Body of pancreas (tissue), 4 donors: ENCODE data around the gene ESYT1.

Source experiments
- POLR2A ChIP-seq, 3 donors: fragments of 450-650 bp; IDR thresholded peaks; one replicate each; pipeline ENCODE4 v1.6.1; 2016; ENCODE audit warnings: antibody characterized with exemption in 3 of 3, mild to moderate bottlenecking in 2 of 3
- TF ChIP-seq, protein P1 (sequence below), 7 experiments: fragments of 450-650 bp in 4 of 7; fragments of 200-600 bp in 3 of 7; sonication (generic) in 3 of 7; IDR thresholded peaks; one replicate each; pipeline ENCODE4 v1.5.1; 2016 to 2019; ENCODE audit warnings: antibody characterized with exemption in 7 of 7

GRCh38 chr12:56129206-56129941, 1.3 kb downstream of the ESYT1 start:
- peak in 2 of 3 donors; percentile 32 to 52 for TF ChIP-seq POLR2A (IDR thresholded peaks at IDR 0.05)
- TF ChIP-seq, protein P1, sequence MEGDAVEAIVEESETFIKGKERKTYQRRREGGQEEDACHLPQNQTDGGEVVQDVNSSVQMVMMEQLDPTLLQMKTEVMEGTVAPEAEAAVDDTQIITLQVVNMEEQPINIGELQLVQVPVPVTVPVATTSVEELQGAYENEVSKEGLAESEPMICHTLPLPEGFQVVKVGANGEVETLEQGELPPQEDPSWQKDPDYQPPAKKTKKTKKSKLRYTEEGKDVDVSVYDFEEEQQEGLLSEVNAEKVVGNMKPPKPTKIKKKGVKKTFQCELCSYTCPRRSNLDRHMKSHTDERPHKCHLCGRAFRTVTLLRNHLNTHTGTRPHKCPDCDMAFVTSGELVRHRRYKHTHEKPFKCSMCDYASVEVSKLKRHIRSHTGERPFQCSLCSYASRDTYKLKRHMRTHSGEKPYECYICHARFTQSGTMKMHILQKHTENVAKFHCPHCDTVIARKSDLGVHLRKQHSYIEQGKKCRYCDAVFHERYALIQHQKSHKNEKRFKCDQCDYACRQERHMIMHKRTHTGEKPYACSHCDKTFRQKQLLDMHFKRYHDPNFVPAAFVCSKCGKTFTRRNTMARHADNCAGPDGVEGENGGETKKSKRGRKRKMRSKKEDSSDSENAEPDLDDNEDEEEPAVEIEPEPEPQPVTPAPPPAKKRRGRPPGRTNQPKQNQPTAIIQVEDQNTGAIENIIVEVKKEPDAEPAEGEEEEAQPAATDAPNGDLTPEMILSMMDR (IDR thresholded peaks at IDR 0.05) = no peak
